GM21367 (cell line): ENCODE data around the gene SPPL2C.
"Not testable (repeated sequence)": the region's sequence is repeated elsewhere in the genome, so short reads cannot be mapped to it uniquely, and the experiment has no call there.

Experiments used
- ATAC-seq: cut with Tn5 transposase; IDR thresholded peaks from one replicate; pipeline ENCODE4 v1.9.1; 2021; ENCODE audit not compliant: unreplicated experiment

Gene SPPL2C

DNA sequence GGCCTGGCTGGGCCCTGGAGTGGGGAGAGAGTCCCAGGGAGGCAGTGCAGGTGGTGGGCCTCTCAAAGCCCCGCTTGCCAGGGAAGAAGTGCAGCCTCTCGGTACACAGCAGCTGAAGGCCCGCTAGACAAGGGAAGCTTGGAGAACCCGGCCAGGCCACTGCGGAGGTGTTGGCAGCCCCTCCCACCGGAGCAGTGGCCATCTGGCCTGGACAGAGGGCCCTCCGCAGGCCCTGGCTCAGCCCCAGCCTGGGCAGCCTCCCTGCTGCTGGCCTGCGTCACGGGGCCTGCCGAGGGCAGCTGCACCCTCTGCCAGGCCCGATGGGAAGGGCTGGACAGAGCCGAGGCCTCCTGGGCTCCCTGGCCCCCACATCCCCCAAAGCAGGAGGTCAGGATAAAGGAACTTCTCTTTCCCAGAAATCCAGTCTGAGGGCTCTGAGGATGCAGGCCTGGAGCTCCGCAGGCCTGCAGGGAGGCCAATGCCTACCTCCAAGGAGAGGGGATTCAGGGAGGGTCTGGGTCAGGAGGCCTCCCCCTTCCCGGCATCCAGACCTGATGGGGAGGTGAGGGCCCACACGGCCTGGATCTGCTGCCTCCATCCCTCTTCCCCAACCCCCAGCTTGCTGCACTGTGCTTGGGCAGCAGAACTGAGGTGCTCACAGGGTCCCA, 4.3 kb downstream of the SPPL2C start:
- ATAC-seq = no peak

DNA sequence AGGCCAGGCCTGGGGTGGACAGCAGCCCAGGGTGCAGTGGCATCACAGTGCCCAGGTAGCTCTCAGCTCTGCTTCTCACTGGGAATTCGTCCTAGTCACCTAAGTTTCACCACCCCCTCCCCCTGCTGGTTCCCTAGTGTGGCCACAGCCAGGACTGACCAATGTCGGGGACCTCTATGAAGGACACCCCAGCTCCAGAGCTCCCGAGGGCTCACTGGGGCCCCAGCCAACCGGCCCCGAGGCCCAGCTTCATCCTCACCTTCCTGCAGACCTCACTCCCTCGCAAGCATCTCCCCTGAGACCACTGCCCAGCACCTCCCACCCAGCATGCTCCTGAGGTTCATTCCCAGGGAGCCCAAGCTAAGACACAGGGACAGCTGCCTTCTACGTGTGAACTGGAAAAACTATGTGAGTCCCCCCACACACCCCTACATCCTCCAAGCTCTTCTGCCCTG, 4.9 kb downstream of the SPPL2C start:
- ATAC-seq = no peak

DNA sequence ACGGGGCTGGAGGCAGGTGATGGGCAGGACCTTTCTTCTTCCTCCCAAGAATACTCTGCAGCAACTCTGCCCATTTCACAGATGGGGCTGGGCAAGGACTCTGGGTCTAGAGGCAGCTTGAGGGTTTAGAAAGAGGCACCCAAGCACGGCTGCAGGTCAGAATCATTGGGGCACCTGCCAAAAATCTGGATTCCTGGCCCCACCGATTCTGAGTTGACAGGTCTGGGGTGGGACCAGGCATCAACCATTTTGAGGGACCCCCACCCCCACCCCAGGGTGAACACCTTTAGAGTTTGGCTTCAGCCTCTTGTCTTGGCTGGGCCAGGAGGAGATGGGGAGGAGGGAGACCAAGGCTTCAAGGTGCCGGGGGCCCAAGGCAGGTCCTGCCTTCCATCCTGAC, 5.3 kb downstream of the SPPL2C start:
- ATAC-seq = no peak

DNA sequence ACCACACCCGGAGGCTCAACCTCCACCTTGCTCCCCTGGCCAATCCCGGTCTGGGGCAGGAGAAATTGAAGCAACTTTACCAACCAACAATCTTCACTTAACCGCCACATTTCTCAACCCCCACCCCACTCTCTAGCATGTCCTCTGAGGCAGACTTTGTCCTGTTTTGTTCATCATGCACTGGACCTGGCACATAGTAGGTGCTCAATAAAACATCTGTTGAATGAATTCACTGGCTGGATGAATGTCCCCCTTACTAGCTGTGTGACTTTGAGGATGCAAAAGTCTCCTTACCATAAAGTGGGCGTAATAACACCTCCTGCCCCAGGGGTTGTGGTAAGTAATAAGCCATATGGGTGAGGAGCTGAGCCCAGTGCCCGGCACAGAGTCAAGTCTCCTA, 5.8 kb downstream of the SPPL2C start:
- no peak for ATAC-seq

DNA sequence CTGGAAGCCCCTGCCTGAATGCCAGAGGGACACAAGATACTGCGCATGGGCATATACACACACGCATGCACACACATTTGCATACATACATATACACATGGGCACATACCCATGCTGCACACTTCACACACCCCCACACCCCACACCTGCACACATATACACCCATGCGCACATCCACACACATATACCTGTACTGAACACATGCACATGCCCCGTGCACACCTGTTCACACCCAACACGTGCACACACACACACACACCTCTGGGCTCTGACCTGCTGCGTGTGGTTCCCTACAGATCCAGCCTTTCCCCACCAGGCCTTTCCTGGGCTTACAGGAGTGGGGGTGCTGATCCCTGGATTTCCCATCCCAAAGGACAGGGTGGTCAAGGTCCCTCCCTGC, 6.3 kb downstream of the SPPL2C start:
- ATAC-seq = no peak

DNA sequence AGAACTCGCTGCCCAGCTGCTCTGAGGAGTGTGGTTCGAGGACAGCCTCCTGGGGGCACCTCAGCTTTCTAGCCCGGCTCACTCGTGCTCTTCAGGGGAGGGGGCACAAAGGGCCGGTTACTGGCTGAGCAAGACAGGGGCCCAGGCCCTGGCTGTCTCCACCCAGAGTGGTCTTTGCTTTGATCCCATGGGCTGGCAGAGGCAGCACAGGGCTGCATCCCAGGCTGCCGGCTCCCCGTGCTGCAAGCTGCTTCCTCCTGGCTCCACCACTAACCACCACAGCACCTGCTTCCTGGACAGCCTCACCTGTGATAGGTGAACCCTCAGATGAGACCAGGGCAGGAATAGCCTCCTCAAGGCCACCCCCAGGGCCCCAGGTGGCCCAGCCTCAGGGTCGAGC, 6.8 kb downstream of the SPPL2C start:
- no peak for ATAC-seq

DNA sequence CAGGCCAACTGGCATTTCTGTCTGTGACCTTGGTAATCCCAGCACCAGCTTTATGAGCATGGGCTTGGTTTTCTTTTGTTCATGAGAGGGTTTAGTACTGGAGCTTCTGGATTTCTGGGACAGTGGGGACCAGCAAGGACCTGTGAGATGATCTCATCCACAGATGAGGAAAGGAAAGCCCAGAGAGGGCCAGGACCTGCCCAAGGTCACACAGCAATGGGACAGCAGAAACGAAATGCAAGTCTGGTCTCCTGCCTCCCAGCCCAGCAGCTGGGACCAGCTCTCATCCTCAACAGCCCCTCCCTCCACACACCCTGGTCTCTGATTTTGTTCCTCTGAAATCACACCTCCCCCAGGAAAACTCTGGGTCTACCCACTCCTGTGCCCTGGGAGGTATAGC, 7.2 kb downstream of the SPPL2C start:
- no peak for ATAC-seq

DNA sequence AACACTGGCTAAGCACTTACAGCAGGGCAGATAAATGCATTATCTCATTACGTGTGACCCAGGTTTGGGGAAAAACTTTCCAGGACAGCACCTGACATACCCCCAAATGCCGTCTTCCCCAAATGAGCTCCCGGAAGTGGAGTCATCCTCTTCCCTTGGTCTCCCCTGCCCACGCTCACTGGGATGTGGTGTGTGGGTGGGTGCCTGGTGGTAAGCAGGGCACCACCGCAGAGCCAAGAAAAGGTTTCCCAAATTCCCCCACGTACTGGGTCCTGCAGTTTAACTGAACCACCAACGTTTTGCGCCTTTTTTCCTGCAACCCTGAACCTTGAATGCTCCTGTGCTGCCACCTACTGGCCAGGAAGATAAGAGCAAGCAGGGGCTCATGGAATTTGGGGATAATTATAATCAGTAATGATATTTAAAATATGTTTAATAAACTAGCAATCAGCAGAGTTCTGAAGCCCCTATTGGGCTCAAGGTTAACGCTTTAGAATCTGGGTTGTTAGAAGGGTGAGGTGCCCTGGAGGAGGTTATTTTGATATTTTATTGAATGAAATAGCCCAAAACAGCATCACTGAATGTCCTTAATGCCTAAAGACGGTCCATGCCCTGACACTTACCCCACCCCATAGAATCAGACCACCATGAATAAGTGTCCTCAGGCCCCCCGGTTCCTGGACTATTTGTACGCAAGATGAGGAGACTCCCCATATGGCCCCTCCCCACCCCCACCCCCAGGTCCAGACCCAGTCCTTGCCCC, 8.0 kb downstream of the SPPL2C start:
- ATAC-seq = no peak

DNA sequence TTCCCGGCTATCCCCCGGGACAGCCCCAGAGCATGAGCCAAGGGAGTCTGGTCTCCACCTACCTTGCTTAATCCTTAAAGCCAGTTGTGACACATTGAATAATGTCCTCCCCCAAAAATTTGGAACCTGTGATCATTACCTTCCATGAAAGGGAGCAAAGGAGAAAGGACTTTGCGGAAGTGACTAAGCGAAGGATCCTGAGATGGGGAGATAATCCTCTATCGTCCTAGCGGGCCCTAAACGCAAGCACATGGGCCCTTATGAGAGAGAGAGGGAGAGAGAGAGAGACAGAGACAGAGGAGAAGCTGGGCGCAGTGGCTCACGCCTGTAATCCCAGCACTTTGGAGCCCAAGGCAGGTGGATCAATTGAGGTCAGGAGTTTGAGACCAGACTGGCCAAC, 9.5 kb downstream of the SPPL2C start:
- ATAC-seq = no peak

DNA sequence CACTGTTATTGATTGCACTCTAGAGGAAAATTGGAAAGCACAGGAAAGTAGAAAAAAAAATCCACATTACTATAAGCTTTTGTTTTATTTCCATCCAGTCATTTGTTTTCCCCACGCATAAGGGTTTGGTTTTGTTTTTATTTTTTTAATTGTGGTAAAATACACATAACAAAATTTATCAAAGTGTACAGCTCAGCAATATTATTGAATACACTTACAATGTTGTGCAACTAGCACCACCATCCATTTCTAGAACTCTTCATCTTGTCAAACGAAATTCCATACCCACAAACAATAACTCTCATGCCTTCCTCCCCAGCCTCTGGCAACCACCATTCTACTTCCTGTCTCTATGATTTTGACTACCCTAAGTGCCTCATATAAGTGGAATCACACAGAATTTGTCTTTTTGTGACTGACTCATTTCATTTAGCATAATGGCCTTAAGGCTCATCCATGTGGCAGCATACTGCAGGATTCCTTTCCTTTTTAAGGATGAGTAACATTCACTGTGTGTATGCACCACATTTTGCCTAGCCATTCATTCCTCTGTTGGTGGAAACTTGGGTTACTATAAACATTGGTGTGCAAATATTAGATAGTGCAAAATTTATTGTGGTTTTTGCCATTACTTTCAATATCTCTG, 11.1 kb downstream of the SPPL2C start:
- no peak for ATAC-seq

DNA sequence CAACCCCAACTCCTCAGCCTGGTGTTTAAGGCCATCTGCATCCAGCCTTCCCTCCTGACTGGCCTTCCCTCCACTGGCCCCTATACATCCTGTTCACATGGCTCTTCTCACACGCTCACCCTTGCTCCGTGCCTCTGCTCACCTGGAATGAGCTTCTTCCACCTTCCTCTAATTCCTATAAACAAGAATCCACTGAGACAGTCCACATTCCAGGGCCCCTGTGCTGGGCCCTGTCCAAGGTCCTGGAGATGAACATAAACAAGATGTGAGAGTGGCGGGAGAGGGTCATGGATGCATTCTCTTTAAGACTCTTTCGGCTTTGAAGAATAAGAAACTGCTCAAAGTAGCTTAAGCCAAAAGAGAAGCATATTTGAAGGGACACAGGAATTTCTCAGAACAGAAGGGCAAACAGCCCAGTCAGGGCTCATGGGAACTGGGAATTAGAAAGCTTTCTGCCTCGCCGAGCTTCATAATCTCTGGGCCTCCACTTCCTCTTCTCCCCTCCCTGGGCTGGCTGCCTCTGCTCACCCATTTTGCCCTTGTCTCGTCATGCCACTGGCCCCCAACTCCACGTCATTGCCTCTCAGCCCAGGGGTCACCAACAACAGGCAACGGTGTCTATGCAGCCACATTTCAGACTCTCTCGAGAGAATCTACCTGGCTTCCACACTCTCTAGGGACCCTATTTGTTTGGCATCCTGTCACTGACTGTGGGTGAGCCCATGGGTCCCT, 13.5 kb downstream of the SPPL2C start:
- ATAC-seq = no peak

DNA sequence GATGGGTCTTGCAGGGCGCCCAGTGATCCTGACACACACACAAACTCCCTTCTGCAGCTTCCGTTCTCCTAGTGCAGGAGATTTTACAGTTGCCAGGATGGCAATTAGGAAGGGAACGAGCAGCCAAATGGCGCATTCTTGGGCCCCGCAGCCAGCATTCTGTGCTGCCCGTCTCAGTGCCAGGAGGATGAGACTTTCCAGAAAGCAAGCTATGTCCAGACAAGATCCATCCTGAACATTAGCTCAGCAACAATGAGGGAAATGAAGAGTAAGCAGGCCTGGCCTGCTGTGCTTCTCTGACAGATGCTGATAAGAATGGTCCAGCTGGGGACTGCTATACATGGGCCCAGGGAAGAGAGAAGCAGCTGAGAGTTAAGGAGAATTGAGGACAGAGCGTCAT, 16.5 kb downstream of the SPPL2C start:
- ATAC-seq = no peak

DNA sequence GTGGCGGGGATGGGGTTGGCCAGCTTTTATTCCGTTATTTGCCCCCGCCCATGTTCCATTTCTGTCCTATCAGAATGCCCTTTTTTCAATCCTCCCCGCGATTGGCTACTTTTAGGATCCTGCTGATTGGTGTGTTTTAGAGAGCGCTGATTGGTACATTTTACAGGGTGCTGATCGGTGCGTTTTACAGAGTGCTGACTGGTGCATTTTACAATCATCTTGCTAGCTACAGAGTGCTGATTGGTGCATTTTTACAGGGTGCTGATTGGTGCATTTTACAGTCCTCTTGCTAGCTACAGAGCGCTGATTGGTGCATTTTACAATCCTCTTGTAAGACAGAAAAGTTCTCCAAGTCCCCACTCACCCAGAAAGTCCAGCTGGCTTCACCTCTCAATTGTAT, 17.4 kb downstream of the SPPL2C start:
- not testable (repeated sequence) for ATAC-seq

DNA sequence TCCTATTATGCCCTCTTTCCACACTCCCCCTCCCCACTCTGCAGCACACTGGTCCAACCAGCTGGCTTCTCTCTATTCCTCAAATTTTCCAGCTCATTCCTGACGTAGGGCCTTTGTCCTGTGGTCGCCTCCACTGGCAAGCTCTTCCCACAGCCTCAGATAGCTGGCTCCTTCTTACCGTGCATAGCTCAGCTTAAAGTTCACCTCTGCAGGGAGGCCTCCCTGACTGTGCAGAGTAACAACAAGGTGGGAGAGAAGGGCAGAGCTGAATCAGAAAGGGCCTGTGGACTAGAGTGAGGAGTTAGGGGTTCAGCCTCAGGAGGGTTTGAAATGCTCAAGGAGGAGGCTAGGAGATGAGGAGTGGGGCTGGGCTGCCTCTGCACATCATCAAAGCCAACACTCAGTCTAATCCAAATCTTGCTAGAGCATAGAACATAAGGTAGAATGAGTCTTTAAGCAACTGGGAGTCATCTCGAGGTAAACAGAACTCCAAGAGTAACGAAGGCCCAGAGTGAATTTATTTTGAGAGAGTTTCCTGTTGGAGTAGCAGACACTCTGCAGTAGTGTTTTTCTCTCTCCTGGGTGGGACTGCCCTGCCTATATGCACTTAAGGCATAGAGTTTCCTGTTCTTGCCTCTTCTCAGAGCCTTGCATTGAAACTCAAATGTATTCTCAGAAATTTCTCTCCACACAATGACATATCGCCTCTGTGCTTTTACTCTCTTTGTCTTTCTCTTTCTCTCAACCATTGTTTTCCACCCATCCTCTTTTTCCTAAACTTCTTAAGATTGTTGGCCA, 19.4 kb downstream of the SPPL2C start:
- ATAC-seq = no peak

DNA sequence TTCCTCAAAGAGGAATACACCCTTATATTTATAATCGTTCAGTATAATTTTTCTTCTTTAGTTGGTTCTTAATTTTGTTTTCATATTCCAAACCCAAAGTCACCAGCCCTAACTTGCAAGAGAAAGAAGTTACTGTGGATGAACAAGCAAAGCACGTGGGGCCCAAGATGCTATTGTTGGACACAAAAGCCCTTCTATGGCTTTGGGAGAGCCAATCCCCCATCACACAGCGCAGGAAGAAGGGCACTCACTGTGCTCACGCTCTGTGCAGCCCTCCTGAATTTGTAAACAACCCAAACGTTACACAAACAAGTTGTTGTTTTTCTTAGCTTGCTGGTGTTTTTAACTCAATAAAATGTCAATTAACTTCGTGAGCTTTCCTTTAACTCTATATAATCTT, 22.5 kb downstream of the SPPL2C start:
- no peak for ATAC-seq

DNA sequence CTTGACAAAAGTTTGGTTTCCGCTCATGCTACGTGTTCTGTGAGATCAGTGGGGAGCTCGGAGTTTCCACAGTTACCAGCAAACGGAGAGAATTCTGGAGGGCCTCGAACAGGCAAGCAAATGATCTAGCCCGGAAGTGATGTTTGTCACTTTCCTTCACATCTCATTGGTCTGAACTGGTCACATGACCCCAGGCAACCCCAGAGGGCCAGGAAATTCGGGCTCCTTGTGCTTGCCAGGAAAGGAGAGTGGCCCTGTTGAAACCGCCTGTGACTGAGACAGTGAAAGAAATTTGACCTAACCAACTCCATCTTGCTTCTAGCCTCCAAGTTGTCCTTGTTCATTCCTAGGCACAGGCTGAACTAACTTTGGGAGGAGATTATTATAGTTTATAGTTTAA, 23.0 kb downstream of the SPPL2C start:
- ATAC-seq = no peak

DNA sequence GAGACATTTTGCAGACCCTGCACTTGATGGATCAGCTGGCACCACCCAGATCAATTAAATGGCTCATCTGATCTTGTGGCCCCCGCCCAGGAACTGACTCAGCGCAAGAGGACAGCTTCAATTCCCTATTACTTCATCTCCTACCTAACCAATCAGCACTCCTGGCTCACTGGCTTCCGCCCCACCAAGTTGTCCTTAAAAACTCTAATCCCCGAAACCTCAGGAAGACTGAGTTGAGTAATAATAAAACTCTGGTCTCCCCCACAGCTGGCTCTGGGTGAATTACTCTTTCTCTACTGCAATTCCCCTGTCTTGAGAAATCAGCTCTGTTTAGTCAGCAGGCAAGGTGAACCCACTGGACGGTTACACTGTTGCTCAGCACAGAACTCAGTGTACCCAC, 23.6 kb downstream of the SPPL2C start:
- no peak for ATAC-seq

DNA sequence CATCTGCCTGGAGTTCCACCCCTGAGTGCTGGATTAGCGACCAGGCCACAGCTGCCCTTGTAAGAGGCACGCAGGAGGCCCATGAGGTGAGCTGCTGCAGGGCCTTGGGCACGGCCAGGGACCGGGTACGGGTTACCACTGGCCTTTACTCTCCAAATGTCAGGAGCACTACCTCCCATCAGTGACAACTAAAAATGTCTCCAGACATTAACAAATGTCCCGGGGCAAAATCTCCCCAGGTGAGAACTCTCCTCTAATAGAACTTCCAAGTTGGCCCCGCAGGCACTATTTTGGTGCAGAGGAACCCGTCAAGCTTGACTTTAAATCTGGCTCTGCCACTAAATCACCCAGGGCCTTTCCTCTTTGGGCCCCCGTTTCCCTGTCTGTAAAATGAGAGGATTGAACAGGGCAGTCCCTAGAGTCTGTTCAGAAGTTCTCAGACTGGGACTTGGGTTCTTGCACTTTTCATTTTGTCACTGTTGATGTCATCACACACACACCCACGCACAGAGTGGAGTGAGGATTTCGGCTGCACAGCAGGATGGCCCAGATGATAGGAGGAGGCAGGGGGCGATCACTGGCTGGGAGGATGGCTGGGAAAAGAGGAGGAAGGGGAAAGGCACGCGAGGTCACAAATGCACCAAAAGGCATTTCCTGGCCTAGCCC, 25.1 kb downstream of the SPPL2C start:
- ATAC-seq = no peak

DNA sequence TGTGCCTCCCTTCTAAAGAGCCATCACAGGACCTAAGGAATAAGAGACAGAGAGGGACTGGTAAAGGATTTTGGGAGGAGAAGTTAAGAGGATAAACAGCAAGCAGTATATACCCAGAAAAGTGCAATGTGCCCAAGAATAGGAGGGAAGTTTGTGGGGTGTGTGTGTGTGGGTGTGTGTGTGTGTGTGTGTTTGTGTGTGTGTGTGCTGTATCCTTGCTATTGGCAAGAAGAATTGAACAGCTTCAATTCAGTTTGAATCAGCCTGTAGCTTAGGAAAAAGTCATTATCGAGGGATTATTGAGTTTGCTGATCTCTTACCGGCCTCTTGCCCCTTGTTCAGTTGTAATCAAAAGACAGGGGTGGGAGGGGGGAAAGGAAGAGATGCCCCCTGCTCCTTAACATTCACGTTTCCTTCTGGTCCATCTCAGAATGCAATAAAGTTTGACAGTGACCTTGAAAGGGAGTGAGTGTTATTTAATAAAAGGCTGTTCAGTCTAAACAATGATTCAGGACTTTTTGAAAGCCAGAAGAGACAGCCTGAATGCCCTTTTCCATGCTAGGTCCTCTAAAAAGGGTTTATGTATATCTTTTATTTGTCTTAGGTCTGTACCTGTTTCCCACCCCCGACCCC, 25.8 kb downstream of the SPPL2C start:
- ATAC-seq = no peak

DNA sequence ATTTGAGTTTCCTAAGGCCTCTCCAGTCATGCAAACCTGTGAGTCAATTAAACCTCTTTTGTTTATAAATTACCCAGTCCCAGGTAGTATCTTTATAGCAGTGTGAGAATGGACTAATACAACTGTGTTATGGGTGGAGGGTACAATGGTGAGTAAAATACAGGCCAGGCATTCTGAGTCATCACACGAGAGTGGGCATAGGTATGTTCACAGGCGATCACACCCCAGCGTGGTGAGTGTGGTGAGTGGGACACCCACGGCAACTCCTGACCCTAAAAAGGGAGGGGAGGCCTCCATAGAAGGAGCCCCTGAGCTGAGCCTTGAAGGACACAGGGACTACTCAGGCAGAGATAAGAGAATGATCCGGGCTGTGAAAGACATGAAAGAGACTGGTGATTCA, 27.0 kb downstream of the SPPL2C start:
- no peak for ATAC-seq
